Measurements from ENCODE around the gene NUDT15. TPM values are rescaled to one million over a fixed set of nuclear protein-coding genes. Genes with fewer than 3 reads are reported as not detected.

The NUDT15 gene
- total and polyA plus RNA-seq, 2 of the 8 experiments (the other 6 are each of a cell fraction or from before 2014, with no cell fraction given): 37.8 to 65.9 TPM

- Histone ChIP-seq H3K4me3 (ENCODE audit: extremely low read depth in 1 of 4, insufficient read depth in 2 of 4, low read depth in 3 of 4, low read length in 4 of 4) (no peak overlapping the region), H3K36me3 (ENCODE audit: control insufficient read depth in 2 of 4, insufficient read depth in 4 of 4, low read length in 3 of 4) (0 out of 8 replicates have a peak, but pooled peaks cover 0 to 2% (median 0%) of the 10 kb centered on the region in 4 experiments), H3K79me1 (ENCODE audit: low read depth, low read length) (no peaks in the 10 kb centered on the region), H3K14ac (ENCODE audit: insufficient read length) (no peak overlapping the region), H3K27me3 (replicated peaks in 1 of 4; ENCODE audit: control insufficient read depth in 3 of 4, extremely low read depth in 1 of 4, insufficient read depth in 3 of 4, low read length in 3 of 4) (no peaks in the 10 kb centered on the region), H3K23me2 (ENCODE audit: low read depth, low read length) (no peaks in the 10 kb centered on the region), H3K18ac (ENCODE audit: extremely low read depth, low read length) (no peak overlapping the region), H4K8ac (ENCODE audit: extremely low read depth, insufficient read depth, low read length) (no peak overlapping the region), H2AK5ac (ENCODE audit: low read depth, low read length) (no peak overlapping the region), H3K4me2 (ENCODE audit: insufficient read depth in 1 of 2, low read depth in 2 of 2, low read length in 2 of 2) (no peak overlapping the region), H3K9ac (replicated peaks in 1 of 4; ENCODE audit: extremely low read depth in 1 of 4, low read depth in 3 of 4, low read length in 3 of 4) (no peak overlapping the region), H3K56ac (replicated peaks; ENCODE audit: insufficient read length, low read depth, low read length) (no peak overlapping the region), H3K27ac (ENCODE audit: low read depth, low read length) (no peak overlapping the region), H4K5ac (ENCODE audit: insufficient read length, low read depth, low read length) (no peak overlapping the region), H2BK20ac (ENCODE audit: low read length) (no peak overlapping the region), H3K23ac (ENCODE audit: insufficient read length) (no peak overlapping the region), H3K4me1 (replicated peaks in 1 of 4; ENCODE audit: control insufficient read depth in 3 of 4, insufficient read depth in 4 of 4, low read length in 3 of 4) (peaks cover 0 to 2% (median 1%) of the 10 kb centered on the region in 4 experiments; a peak in 2 of 7 replicates), H2BK15ac (ENCODE audit: low read length) (no peak overlapping the region), H3K4ac (replicated peaks; ENCODE audit: insufficient read length, low read depth, low read length) (no peak overlapping the region), H2AFZ (ENCODE audit: low read length) (no peak overlapping the region), H2BK12ac (ENCODE audit: low read depth, low read length) (no peak overlapping the region), H4K91ac (replicated peaks; ENCODE audit: insufficient read length, low read length) (no peak overlapping the region), H3K9me3 (ENCODE audit: insufficient read depth in 2 of 2, low read depth in 1 of 2, low read length in 1 of 2) (no peaks in the 10 kb centered on the region), H4K20me1 (replicated peaks in 1 of 2; ENCODE audit: control insufficient read depth in 1 of 2, insufficient read depth in 2 of 2, low read length in 2 of 2) (no peaks in the 10 kb centered on the region), H2BK120ac (replicated peaks; ENCODE audit: low read depth, low read length) (no peak overlapping the region), H2BK5ac (ENCODE audit: low read depth, low read length) (no peak overlapping the region), H3K79me2 (ENCODE audit: control insufficient read depth in 1 of 2, insufficient read depth in 2 of 2, low read length in 2 of 2) (no peaks in the 10 kb centered on the region)
- no peak for FAIRE-seq
- ChIA-PET CTCF (ENCODE audit: partially characterized antibody) (interaction anchor here (0.7 to 1.3 kb wide), 4 partner anchors 9 to 49 kb away, joined by 3 read pairs; partner anchors contain the start of genes NUDT15 and SUCLA2), POLR2A (ENCODE audit: partially characterized antibody) (interaction anchor here (0.7 to 3.8 kb wide), 4 partner anchors 11 to 601 kb away, joined by 4 to 16 read pairs (median 8); partner anchors contain the start of genes NUDT15 and SUCLA2)
- no peak for DNase-seq (ENCODE audit: low read depth in 1 of 2, low spot score in 2 of 2)
- WGBS, 2 experiments (ENCODE audit: extremely low coverage in 1 of 2, insufficient coverage in 1 of 2, insufficient read length in 1 of 2, insufficient replicate concordance in 2 of 2, low coverage in 1 of 2, low lambda C conversion rate in 2 of 2, missing lambda C conversion rate in 1 of 2): 93% methylated on average over 2 of the region's 2 CpGs; no CpG with 5 or more reads in 1 of the 2 experiments
- TF ChIP-seq BCL11A (IDR thresholded peaks at IDR 0.05; ENCODE audit: low read depth in 2 of 2, low read length in 2 of 2) (no peak), SIX5 (IDR thresholded peaks at IDR 0.05; ENCODE audit: low read depth, low read length) (no peak), CTCF (IDR thresholded peaks at IDR 0.05; ENCODE audit: control extremely low read depth in 1 of 3, insufficient read depth in 1 of 3, low read depth in 1 of 3, low read length in 3 of 3) (no peak)
Measured at GRCh38 chr13:48014359-48014758, 23.2 kb upstream of the NUDT15 start.
